H1 (cell line): ENCODE data around the gene DIP2C. TPM values are rescaled to one million over a fixed set of nuclear protein-coding genes. Genes with fewer than 3 reads are reported as not detected.

Source experiments
- CTCF ChIA-PET: fragments of 300-600 bp; sonication (Branson Sonifier 250); formaldehyde crosslinking; loops from one replicate; lab custom pipeline; 2021; ENCODE audit not compliant: partially characterized antibody; lab: Charles Lee
- POLR2A ChIA-PET: fragments of 300-600 bp; sonication (Branson Sonifier 250); formaldehyde crosslinking; loops from one replicate; lab custom pipeline; 2021; ENCODE audit warnings: inconsistent platforms; ENCODE audit not compliant: partially characterized antibody; lab: Charles Lee
- DNase-seq, 2 experiments: peaks; one replicate each; pipeline versions ENCODE4 v3.0.0 to v3.0.0-alpha.2; 2010 to 2022; ENCODE audit warnings: low spot score in 2 of 2, low read depth in 1 of 2, mixed read lengths in 1 of 2
- FAIRE-seq: peaks from 2 replicates; lab custom pipeline; 2011; peaks lifted over from hg19 to GRCh38; lab: Jason Lieb, UNC
- H2AFZ ChIP-seq: 2 replicates; pipeline ENCODE4 v1.8.1; 2012; ENCODE audit warnings: low read length, inconsistent platforms
- H2AK5ac ChIP-seq: 2 replicates; pipeline ENCODE4 v1.6.1; 2013; ENCODE audit warnings: low read depth, low read length
- H2BK120ac ChIP-seq: replicated peaks from 2 replicates; pipeline ENCODE3; 2013; ENCODE audit warnings: low read depth, low read length, inconsistent platforms
- H2BK12ac ChIP-seq: 2 replicates; pipeline ENCODE4 v1.6.1; 2013; ENCODE audit warnings: low read depth, low read length
- H2BK15ac ChIP-seq: 2 replicates; pipeline ENCODE4 v1.6.1; 2013; ENCODE audit warnings: low read length
- H2BK20ac ChIP-seq: 2 replicates; pipeline ENCODE4 v1.6.1; 2013; ENCODE audit warnings: low read length
- H2BK5ac ChIP-seq: 2 replicates; pipeline ENCODE4 v1.6.1; 2013; ENCODE audit warnings: low read depth, low read length
- H3K14ac ChIP-seq: 2 replicates; pipeline ENCODE4 v1.6.1; 2013; ENCODE audit warnings: inconsistent platforms; ENCODE audit not compliant: insufficient read length
- H3K18ac ChIP-seq: 2 replicates; pipeline ENCODE4 v1.6.1; 2013; ENCODE audit warnings: low read length; ENCODE audit errors: extremely low read depth
- H3K23ac ChIP-seq: 2 replicates; pipeline ENCODE4 v1.6.1; 2013; ENCODE audit warnings: inconsistent platforms; ENCODE audit not compliant: insufficient read length
- H3K23me2 ChIP-seq: 2 replicates; pipeline ENCODE4 v1.6.1; 2013; ENCODE audit warnings: low read depth, low read length
- H3K27ac ChIP-seq: 2 replicates; pipeline ENCODE4 v1.6.1; 2011; ENCODE audit warnings: low read depth, low read length, inconsistent platforms
- H3K27me3 ChIP-seq, 4 experiments: replicated peaks in 1 of 4; 1 replicate in 1 of 4; 2 replicates in 3 of 4; pipeline versions ENCODE4 v1.6.1 to v1.8.1; 2011 to 2013; ENCODE audit warnings: low read length in 3 of 4, mild to moderate bottlenecking in 3 of 4, inconsistent platforms in 2 of 4, mixed read lengths in 2 of 4, moderate library complexity in 1 of 4; ENCODE audit not compliant: control insufficient read depth in 3 of 4, insufficient read depth in 3 of 4; ENCODE audit errors: extremely low read depth in 1 of 4
- H3K36me3 ChIP-seq, 4 experiments: 2 replicates each; pipeline versions ENCODE4 v1.6.1 to v1.8.1; 2011 to 2013; ENCODE audit warnings: mild to moderate bottlenecking in 4 of 4, low read length in 3 of 4, moderate library complexity in 2 of 4, control low read depth in 1 of 4, inconsistent platforms in 1 of 4; ENCODE audit not compliant: insufficient read depth in 4 of 4, control insufficient read depth in 2 of 4
- H3K4ac ChIP-seq: replicated peaks from 2 replicates; pipeline ENCODE3; 2013; ENCODE audit warnings: low read length, low read depth, mixed read lengths, inconsistent platforms; ENCODE audit not compliant: insufficient read length
- H3K4me1 ChIP-seq, 4 experiments: replicated peaks in 1 of 4; 1 replicate in 1 of 4; 2 replicates in 3 of 4; pipeline versions ENCODE4 v1.6.1 to v1.8.1; 2011 to 2013; ENCODE audit warnings: low read length in 3 of 4, inconsistent platforms in 2 of 4, mixed read lengths in 1 of 4; ENCODE audit not compliant: insufficient read depth in 4 of 4, control insufficient read depth in 3 of 4
- H3K4me2 ChIP-seq, 2 experiments: 2 replicates each; pipeline versions ENCODE4 v1.6.1 to v1.8.1; 2011 to 2013; ENCODE audit warnings: low read depth in 2 of 2, low read length in 2 of 2, control low read depth in 1 of 2, inconsistent platforms in 1 of 2, mild to moderate bottlenecking in 1 of 2; ENCODE audit not compliant: insufficient read depth in 1 of 2
- H3K4me3 ChIP-seq, 4 experiments: fragments of 200-600, 300-600 bp in 1 of 4; sonication (generic), shearing (Covaris generic), sonication (Bioruptor Twin) in 1 of 4; 2 replicates each; pipeline versions ENCODE4 v1.5.1 to v1.8.1; 2011 to 2016; ENCODE audit warnings: low read length in 4 of 4, low read depth in 3 of 4, control low read depth in 2 of 4, inconsistent platforms in 2 of 4, mild to moderate bottlenecking in 2 of 4, mixed read lengths in 1 of 4, moderate library complexity in 1 of 4; ENCODE audit not compliant: insufficient read depth in 2 of 4; ENCODE audit errors: extremely low read depth in 1 of 4
- H3K56ac ChIP-seq: replicated peaks from 2 replicates; pipeline ENCODE3; 2013; ENCODE audit warnings: low read depth, mild to moderate bottlenecking, mixed read lengths, low read length, inconsistent platforms; ENCODE audit not compliant: insufficient read length
- H3K79me1 ChIP-seq: 2 replicates; pipeline ENCODE4 v1.6.1; 2013; ENCODE audit warnings: low read depth, low read length, control low read depth
- H3K79me2 ChIP-seq, 2 experiments: 2 replicates each; pipeline versions ENCODE4 v1.6.1 to v1.8.1; 2012 to 2013; ENCODE audit warnings: low read length in 2 of 2, mild to moderate bottlenecking in 2 of 2, inconsistent platforms in 1 of 2; ENCODE audit not compliant: insufficient read depth in 2 of 2, control insufficient read depth in 1 of 2
- H3K9ac ChIP-seq, 4 experiments: replicated peaks in 1 of 4; 1 replicate in 1 of 4; 2 replicates in 3 of 4; pipeline versions ENCODE4 v1.6.1 to v1.8.1; 2011 to 2013; ENCODE audit warnings: low read depth in 3 of 4, low read length in 3 of 4, control low read depth in 2 of 4, mild to moderate bottlenecking in 2 of 4, moderate library complexity in 2 of 4, inconsistent platforms in 1 of 4; ENCODE audit errors: extremely low read depth in 1 of 4
- H3K9me3 ChIP-seq, 2 experiments: 2 replicates each; pipeline versions ENCODE4 v1.6.1 to v1.8.1; 2012 to 2013; ENCODE audit warnings: mild to moderate bottlenecking in 2 of 2, moderate library complexity in 2 of 2, control low read depth in 1 of 2, inconsistent platforms in 1 of 2, low read depth in 1 of 2, low read length in 1 of 2, mixed read lengths in 1 of 2; ENCODE audit not compliant: insufficient read depth in 2 of 2
- H4K20me1 ChIP-seq, 2 experiments: replicated peaks in 1 of 2; 2 replicates each; pipeline versions ENCODE3 to v1.8.1; 2011 to 2013; ENCODE audit warnings: inconsistent platforms in 2 of 2, low read length in 2 of 2, mild to moderate bottlenecking in 1 of 2; ENCODE audit not compliant: insufficient read depth in 2 of 2, control insufficient read depth in 1 of 2
- H4K5ac ChIP-seq: 2 replicates; pipeline ENCODE4 v1.6.1; 2013; ENCODE audit warnings: low read length, low read depth, mixed read lengths, inconsistent platforms; ENCODE audit not compliant: insufficient read length
- H4K8ac ChIP-seq: 2 replicates; pipeline ENCODE4 v1.8.0; 2013; ENCODE audit warnings: mild to moderate bottlenecking, moderate library complexity, low read length, inconsistent platforms; ENCODE audit not compliant: insufficient read depth; ENCODE audit errors: extremely low read depth
- H4K91ac ChIP-seq: replicated peaks from 2 replicates; pipeline ENCODE3; 2013; ENCODE audit warnings: low read length, mixed read lengths, inconsistent platforms; ENCODE audit not compliant: insufficient read length
- ASH2L ChIP-seq: fragments of 200-600, 300-600 bp; sonication (generic); IDR thresholded peaks from one replicate; pipeline ENCODE4 v1.7.1; 2017; ENCODE audit warnings: low read length
- GABPA ChIP-seq: IDR thresholded peaks from 2 replicates; pipeline ENCODE4 v1.6.1; 2011; ENCODE audit warnings: mild to moderate bottlenecking, low read length, moderate library complexity, borderline replicate concordance; ENCODE audit not compliant: insufficient read depth
- GTF2F1 ChIP-seq: IDR thresholded peaks from 2 replicates; pipeline ENCODE4 v1.6.1; 2012; ENCODE audit warnings: low read depth, low read length, improper control_type of control experiment, borderline replicate concordance
- KDM1A ChIP-seq: fragments of 200-600, 300-600 bp; sonication (generic); IDR thresholded peaks from 2 replicates; pipeline ENCODE4 v1.7.1; 2016; ENCODE audit warnings: mild to moderate bottlenecking, low read length, borderline replicate concordance
- KDM5A ChIP-seq: fragments of 200-600 bp; IDR thresholded peaks from 2 replicates; pipeline ENCODE4 v1.7.1; 2012; ENCODE audit warnings: mild to moderate bottlenecking, low read length, inconsistent platforms, mixed read lengths
- NRF1 ChIP-seq: IDR thresholded peaks from 2 replicates; pipeline ENCODE4 v1.6.1; 2011; ENCODE audit warnings: mild to moderate bottlenecking, low read depth, low read length, improper control_type of control experiment
- PHF8 ChIP-seq: fragments of 200-600 bp; sonication (generic); conservative IDR thresholded peaks from 2 replicates; pipeline ENCODE4 v1.7.1; 2012; ENCODE audit warnings: low read depth, mild to moderate bottlenecking, inconsistent platforms, low read length, moderate library complexity
- POU5F1 ChIP-seq: IDR thresholded peaks from 2 replicates; pipeline ENCODE4 v1.6.1; 2011; ENCODE audit warnings: low read depth, mild to moderate bottlenecking, low read length, moderate library complexity
- RAD21 ChIP-seq, 2 experiments: IDR thresholded peaks in 1 of 2; conservative IDR thresholded peaks in 1 of 2; 2 replicates each; pipeline ENCODE4 v1.6.1; 2011; ENCODE audit warnings: low read depth in 2 of 2, low read length in 2 of 2, improper control_type of control experiment in 1 of 2, inconsistent platforms in 1 of 2, mild to moderate bottlenecking in 1 of 2, moderate library complexity in 1 of 2
- SP4 ChIP-seq: IDR thresholded peaks from 2 replicates; pipeline ENCODE4 v1.6.1; 2012; ENCODE audit warnings: low read length, inconsistent platforms
- TCF12 ChIP-seq: IDR thresholded peaks from 2 replicates; pipeline ENCODE4 v1.6.1; 2011; ENCODE audit warnings: low read depth, mild to moderate bottlenecking, low read length
- YY1 ChIP-seq: IDR thresholded peaks from 2 replicates; pipeline ENCODE4 v1.6.1; 2011; ENCODE audit warnings: low read depth, mild to moderate bottlenecking, low read length
- WGBS, 2 experiments: shearing (Covaris generic) in 1 of 2; methylation state at CpG; one replicate each; pipeline versions ENCODE4 v1.1.6 to v1.1.7; 2013 to 2015; ENCODE audit warnings: low lambda C conversion rate in 2 of 2, mixed read lengths in 2 of 2, inconsistent platforms in 1 of 2, low coverage in 1 of 2, missing lambda C conversion rate in 1 of 2; ENCODE audit not compliant: insufficient replicate concordance in 2 of 2, insufficient coverage in 1 of 2, insufficient read length in 1 of 2; ENCODE audit errors: extremely low coverage in 1 of 2, missing lambda C conversion rate in 1 of 2; 5-methylcytosine and 5-hydroxymethylcytosine counted together
- polyA plus RNA-seq, 7 experiments: library from polyadenylated mRNA; depleted of rRNA in 3 of 7; stranded (reverse) in 5 of 7; unstranded in 2 of 7; fragments of >200 nt in 5 of 7; fragments of 200-250 nt in 2 of 7; gene quantifications; 1 replicate in 5 of 7; 2 replicates in 1 of 7; 4 replicates in 1 of 7; pipeline versions ENCODE4 v1.2.1 to v1.2.3, GENCODE V29; 2011 to 2013; ENCODE audit warnings: missing spikeins in 2 of 7, mixed read lengths in 2 of 7
- total RNA-seq: library from RNA; stranded (reverse); fragmentation: NEBNext Ultra II Directional; extraction: Animal tissue kit (Norgen Biotek cat#: 25700); gene quantifications from 2 replicates; pipeline ENCODE4 v1.2.1, GENCODE V29; 2021
- TF ChIP-seq, protein P1 (sequence below): IDR thresholded peaks from 2 replicates; pipeline ENCODE4 v1.6.1; 2012; ENCODE audit warnings: inconsistent platforms

DIP2C gene
- total and polyA plus RNA-seq, 2 of the 8 experiments (the other 6 are each of a cell fraction or from before 2014, with no cell fraction given): 3.8 to 9.3 TPM

DNA sequence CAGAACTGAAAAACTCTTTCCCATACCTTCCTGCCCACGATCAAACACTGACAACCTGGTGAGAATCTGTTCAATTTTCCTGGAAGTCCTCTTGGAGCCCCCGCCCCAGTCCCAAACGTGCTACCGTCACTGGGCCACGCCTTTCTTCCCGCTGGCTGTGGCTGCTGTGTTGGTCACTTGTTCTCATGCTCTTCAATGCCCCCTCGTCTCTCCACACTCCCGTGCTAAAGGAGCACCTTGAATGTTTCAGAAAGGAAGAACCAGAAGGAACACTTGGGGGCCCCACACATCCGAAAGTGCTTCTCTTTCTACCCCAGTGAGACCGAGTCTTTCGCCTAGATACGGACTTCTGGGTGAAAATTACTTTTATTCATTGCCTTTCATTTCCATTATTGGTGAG is 215.1 kb downstream of the DIP2C start:
- 91% methylated on average over 12 of the region's 12 CpGs; no CpG with 5 or more reads in 1 of the 2 experiments for WGBS, 2 experiments
- no peak for TF ChIP-seq POU5F1
- no peak for TF ChIP-seq SP4
- TF ChIP-seq ASH2L: no peak
- no peak for TF ChIP-seq GABPA
- no peak for TF ChIP-seq NRF1
- TF ChIP-seq YY1: no peak
- TF ChIP-seq, protein P1, sequence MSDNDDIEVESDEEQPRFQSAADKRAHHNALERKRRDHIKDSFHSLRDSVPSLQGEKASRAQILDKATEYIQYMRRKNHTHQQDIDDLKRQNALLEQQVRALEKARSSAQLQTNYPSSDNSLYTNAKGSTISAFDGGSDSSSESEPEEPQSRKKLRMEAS: no peak
- TF ChIP-seq PHF8: no peak
- TF ChIP-seq RAD21 (IDR thresholded peaks at IDR 0.05 in 1 of 2, conservative IDR thresholded peaks at IDR 0.05 in 1 of 2; ENCODE audit: low read depth in 2 of 2, low read length in 2 of 2): no peak
- TF ChIP-seq GTF2F1: no peak
- TF ChIP-seq KDM5A: no peak
- no peak for TF ChIP-seq KDM1A
- TF ChIP-seq TCF12: no peak
- peaks cover 0 to 4% (median 0%) of the 10 kb centered on the region in 4 experiments; a peak in 2 of 8 replicates for H3K36me3 ChIP-seq
- ChIA-PET POLR2A (no interaction called here), CTCF (no interaction called here)
- no peak overlapping the region for H3K18ac ChIP-seq
- no peak overlapping the region for H2AK5ac ChIP-seq
- no peaks in the 10 kb centered on the region for H3K27me3 ChIP-seq
- H3K4me3 ChIP-seq: no peak overlapping the region
- no peak overlapping the region for H3K23ac ChIP-seq
- no peak overlapping the region for H4K5ac ChIP-seq
- no peak overlapping the region for H2BK5ac ChIP-seq
- H3K4ac ChIP-seq: no peak overlapping the region
- H4K20me1 ChIP-seq: peaks cover 0 to 3% of the 10 kb centered on the region in 2 experiments
- H3K23me2 ChIP-seq: no peaks in the 10 kb centered on the region
- H2BK15ac ChIP-seq: no peak overlapping the region
- no peak overlapping the region for H2BK20ac ChIP-seq
- DNase-seq (peak in 1 of 2 experiments; percentile 16), FAIRE-seq (no peak)
- H3K4me1 ChIP-seq: peaks cover 0 to 2% (median 0%) of the 10 kb centered on the region in 4 experiments; a peak in 1 of 7 replicates
- H3K56ac ChIP-seq: no peak overlapping the region
- H3K9ac ChIP-seq: no peak overlapping the region
- H3K9me3 ChIP-seq: no peaks in the 10 kb centered on the region
- no peaks in the 10 kb centered on the region for H3K79me1 ChIP-seq
- no peak overlapping the region for H4K8ac ChIP-seq
- no peak overlapping the region for H2BK120ac ChIP-seq
- no peak overlapping the region for H2BK12ac ChIP-seq
- H2AFZ ChIP-seq: no peak overlapping the region
- H4K91ac ChIP-seq: no peak overlapping the region
- H3K4me2 ChIP-seq: no peak overlapping the region
- H3K27ac ChIP-seq: no peak overlapping the region
- no peaks in the 10 kb centered on the region for H3K79me2 ChIP-seq
- H3K14ac ChIP-seq: no peak overlapping the region
